Parathyroid adenoma (tissue), 2 donors: ENCODE data around the gene SIAH3.

Experiments
- H2AFZ ChIP-seq: fragments of 300-600 bp; sonication (generic); one replicate; pipeline ENCODE4 v1.7.0; 2017; ENCODE audit warnings: antibody characterized with exemption, mild to moderate bottlenecking
- H3K27ac ChIP-seq: fragments of 300-600 bp; sonication (generic); one replicate; pipeline ENCODE4 v1.7.0; 2017
- H3K27me3 ChIP-seq: fragments of 300-600 bp; sonication (generic); one replicate; pipeline ENCODE4 v1.7.0; 2017; ENCODE audit warnings: low read length; ENCODE audit not compliant: control insufficient read depth, insufficient read depth
- H3K36me3 ChIP-seq: fragments of 300-600 bp; sonication (generic); one replicate; pipeline ENCODE4 v1.7.0; 2017; ENCODE audit warnings: low read length; ENCODE audit not compliant: control insufficient read depth, insufficient read depth
- H3K4me1 ChIP-seq: fragments of 300-600 bp; sonication (generic); one replicate; pipeline ENCODE4 v1.7.0; 2017; ENCODE audit warnings: control low read depth
- H3K4me2 ChIP-seq: fragments of 300-600 bp; sonication (generic); one replicate; pipeline ENCODE4 v1.7.0; 2017; ENCODE audit warnings: low read length
- H3K4me3 ChIP-seq: fragments of 300-600 bp; sonication (generic); one replicate; pipeline ENCODE4 v1.7.0; 2017; ENCODE audit warnings: low read depth, low read length
- H3K79me2 ChIP-seq: fragments of 300-600 bp; sonication (generic); one replicate; pipeline ENCODE4 v1.7.0; 2017; ENCODE audit warnings: control low read depth
- H3K9ac ChIP-seq: fragments of 300-600 bp; sonication (generic); one replicate; pipeline ENCODE4 v1.7.0; 2017; ENCODE audit warnings: mild to moderate bottlenecking
- H3K9me3 ChIP-seq: fragments of 300-600 bp; sonication (generic); one replicate; pipeline ENCODE4 v1.7.0; 2017; ENCODE audit warnings: low read length; ENCODE audit not compliant: control insufficient read depth
- TF ChIP-seq, protein P1 (sequence below): fragments of 300-600 bp; sonication (generic); IDR thresholded peaks from one replicate; pipeline ENCODE4 v1.7.0; 2017; ENCODE audit warnings: antibody characterized with exemption, mild to moderate bottlenecking
- donor health status: primary hyperparathyroidism.

SIAH3 gene

DNA sequence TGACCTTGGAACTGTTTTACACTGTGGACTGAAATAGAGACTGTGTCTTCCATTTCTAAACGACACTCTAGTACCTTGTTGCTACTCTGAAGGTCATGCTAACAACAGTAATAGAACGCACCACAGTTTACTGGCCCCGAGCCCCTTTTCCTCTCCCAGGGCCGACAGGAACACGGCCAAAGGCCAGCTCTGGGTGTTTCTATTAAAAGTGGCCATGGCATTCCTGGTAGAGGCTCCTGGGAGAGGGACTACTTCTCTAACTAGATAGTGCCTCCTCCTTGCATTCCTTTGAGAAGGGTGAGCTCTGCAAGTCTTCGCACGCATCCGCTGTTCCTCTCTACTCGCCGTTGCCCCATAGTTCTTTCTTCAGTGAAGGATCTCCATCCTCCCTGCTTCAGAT is 18.7 kb upstream of the SIAH3 start:
- Histone ChIP-seq H3K9me3 (no peaks in the 10 kb centered on the region), H3K9ac (no peak overlapping the region), H2AFZ (no peak overlapping the region), H3K4me3 (no peak overlapping the region), H3K36me3 (no peaks in the 10 kb centered on the region), H3K79me2 (no peaks in the 10 kb centered on the region), H3K4me2 (no peak overlapping the region), H3K27me3 (no peaks in the 10 kb centered on the region), H3K4me1 (no peaks in the 10 kb centered on the region), H3K27ac (no peak overlapping the region)
- TF ChIP-seq, protein P1, sequence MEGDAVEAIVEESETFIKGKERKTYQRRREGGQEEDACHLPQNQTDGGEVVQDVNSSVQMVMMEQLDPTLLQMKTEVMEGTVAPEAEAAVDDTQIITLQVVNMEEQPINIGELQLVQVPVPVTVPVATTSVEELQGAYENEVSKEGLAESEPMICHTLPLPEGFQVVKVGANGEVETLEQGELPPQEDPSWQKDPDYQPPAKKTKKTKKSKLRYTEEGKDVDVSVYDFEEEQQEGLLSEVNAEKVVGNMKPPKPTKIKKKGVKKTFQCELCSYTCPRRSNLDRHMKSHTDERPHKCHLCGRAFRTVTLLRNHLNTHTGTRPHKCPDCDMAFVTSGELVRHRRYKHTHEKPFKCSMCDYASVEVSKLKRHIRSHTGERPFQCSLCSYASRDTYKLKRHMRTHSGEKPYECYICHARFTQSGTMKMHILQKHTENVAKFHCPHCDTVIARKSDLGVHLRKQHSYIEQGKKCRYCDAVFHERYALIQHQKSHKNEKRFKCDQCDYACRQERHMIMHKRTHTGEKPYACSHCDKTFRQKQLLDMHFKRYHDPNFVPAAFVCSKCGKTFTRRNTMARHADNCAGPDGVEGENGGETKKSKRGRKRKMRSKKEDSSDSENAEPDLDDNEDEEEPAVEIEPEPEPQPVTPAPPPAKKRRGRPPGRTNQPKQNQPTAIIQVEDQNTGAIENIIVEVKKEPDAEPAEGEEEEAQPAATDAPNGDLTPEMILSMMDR, result no peak

DNA sequence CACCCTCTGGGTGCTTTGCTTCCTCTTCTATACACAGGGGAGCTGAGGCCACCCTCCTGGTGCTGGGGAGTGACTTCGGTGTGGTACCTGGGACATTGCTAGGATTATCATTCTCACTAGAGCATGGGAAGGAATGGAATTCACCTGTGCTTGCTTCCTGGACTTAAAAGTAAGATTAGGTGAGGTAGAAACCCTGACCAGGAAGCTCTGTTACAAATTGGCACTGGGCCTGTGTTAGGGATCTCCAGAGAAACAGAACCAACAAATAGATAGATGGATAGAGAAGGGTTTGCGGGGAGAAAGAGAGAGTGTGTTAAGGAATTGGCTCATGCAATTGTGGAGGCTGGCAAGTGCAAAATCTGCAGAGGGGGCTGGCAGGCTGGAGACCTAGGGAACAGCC is 13.9 kb upstream of the SIAH3 start:
- Histone ChIP-seq H3K9me3 (no peaks in the 10 kb centered on the region), H3K9ac (no peak overlapping the region), H3K27ac (no peak overlapping the region), H3K36me3 (no peaks in the 10 kb centered on the region), H3K79me2 (no peaks in the 10 kb centered on the region), H3K4me3 (no peak overlapping the region), H3K4me1 (no peaks in the 10 kb centered on the region), H3K27me3 (no peaks in the 10 kb centered on the region), H3K4me2 (no peak overlapping the region), H2AFZ (no peak overlapping the region)
- TF ChIP-seq, protein P1, result no peak

DNA sequence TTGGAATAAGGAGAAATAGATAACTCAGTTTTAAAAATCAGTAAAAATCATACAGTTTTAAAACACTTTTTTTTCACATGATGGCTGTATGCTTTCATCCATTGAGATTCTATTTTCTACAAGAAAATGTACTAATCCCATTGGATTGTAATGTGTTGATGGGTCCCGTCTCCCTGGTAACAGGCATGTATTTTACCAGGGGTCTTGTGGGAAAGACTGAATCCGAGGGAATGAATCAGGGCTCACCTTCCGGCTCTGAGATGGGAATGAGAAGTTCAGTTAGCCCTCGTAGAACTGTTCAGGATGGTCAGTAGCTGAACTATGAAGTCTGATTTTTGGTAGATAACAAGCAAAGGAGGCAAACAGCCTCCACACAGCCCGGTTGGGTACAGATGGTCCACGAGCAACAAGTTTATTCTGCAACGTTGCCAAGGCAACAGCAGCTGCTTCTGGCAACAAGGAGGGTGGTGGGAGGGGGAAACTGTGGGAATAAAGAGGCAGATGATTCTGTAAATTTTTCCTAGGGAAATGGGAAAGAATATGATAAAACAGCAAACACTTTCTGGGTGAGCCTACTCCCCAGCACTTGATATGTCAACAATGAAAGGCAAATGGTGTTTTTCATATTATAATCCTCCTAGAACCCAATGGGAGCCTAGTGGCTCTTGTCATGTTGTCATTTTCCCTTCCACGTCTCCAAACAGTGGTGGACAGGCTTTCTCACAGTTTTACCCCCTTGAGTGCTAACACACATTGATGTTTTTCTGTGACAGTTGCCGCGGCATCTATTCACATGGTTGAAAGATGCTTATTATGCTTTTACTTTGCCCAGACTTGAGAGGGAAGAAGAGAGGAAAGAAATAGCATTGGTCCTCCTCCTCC is 12.4 kb upstream of the SIAH3 start:
- H3K36me3 ChIP-seq, result no peaks in the 10 kb centered on the region
- no peak overlapping the region for H3K27ac ChIP-seq
- H3K27me3 ChIP-seq, result no peaks in the 10 kb centered on the region
- no peaks in the 10 kb centered on the region for H3K79me2 ChIP-seq
- no peak overlapping the region for H3K4me2 ChIP-seq
- no peak overlapping the region for H2AFZ ChIP-seq
- no peak overlapping the region for H3K4me3 ChIP-seq
- no peaks in the 10 kb centered on the region for H3K4me1 ChIP-seq
- H3K9ac ChIP-seq, result no peak overlapping the region
- TF ChIP-seq, protein P1, result no peak
- H3K9me3 ChIP-seq, result no peaks in the 10 kb centered on the region

DNA sequence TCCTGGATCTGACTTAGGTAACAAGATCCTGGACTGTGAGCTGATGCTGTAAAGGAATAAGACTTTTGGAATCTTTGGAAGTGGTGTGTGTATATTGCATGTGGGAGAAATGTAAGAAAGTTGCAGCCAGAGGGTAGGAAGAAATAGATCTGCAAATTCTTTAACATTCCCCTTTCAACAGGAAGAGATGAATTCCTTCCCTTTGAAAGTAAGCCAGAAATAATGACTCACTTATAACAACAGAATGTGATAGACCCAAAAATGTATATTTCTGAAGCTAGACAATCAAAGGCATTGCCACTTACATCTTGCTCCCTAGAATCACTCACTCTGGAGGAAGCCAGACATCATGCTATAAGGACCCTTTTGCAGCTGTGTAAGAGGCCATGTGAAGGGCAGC is 9.8 kb upstream of the SIAH3 start:
- TF ChIP-seq, protein P1, result no peak
- Histone ChIP-seq H3K4me3 (no peak overlapping the region), H3K27ac (no peak overlapping the region), H3K36me3 (no peaks in the 10 kb centered on the region), H3K79me2 (no peaks in the 10 kb centered on the region), H3K9ac (no peak overlapping the region), H3K27me3 (no peaks in the 10 kb centered on the region), H3K4me1 (no peaks in the 10 kb centered on the region), H3K9me3 (no peaks in the 10 kb centered on the region), H3K4me2 (no peak overlapping the region), H2AFZ (no peak overlapping the region)

DNA sequence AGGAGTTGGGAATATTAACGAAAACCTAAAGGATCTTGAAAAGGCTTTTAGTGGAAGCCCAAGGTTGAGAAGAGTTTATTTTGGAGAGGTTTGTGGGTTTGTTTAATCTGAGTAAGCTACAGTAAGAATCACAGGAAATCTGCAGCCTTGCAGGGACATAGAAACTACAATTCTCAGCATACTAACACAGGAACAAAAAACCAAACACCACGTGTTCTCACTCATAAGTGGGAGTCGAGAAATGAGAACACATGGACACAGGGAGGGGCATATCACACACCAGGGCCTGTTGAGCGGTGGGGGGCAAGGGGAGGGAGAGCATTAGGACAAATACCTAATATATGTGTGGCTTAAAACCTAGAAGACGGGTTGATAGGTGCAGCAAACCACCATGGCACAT is 8.7 kb upstream of the SIAH3 start:
- H3K9ac ChIP-seq, result no peak overlapping the region
- no peaks in the 10 kb centered on the region for H3K9me3 ChIP-seq
- H3K36me3 ChIP-seq, result no peaks in the 10 kb centered on the region
- no peaks in the 10 kb centered on the region for H3K27me3 ChIP-seq
- H3K27ac ChIP-seq, result no peak overlapping the region
- no peaks in the 10 kb centered on the region for H3K4me1 ChIP-seq
- H3K79me2 ChIP-seq, result no peaks in the 10 kb centered on the region
- no peak overlapping the region for H3K4me2 ChIP-seq
- TF ChIP-seq, protein P1, result no peak
- H2AFZ ChIP-seq, result no peak overlapping the region
- H3K4me3 ChIP-seq, result no peak overlapping the region
